CD4-positive, alpha-beta T cell (primary cell): ENCODE data around the gene IDUA. TPM values are rescaled to one million over a fixed set of nuclear protein-coding genes. Genes with fewer than 3 reads are reported as not detected.

Experiments used
- ATAC-seq: fragments of 200-7000 bp; cut with Tn5 transposase; one replicate; pipeline ENCODE4 v1.10.0; 2022; ENCODE audit warnings: mild to moderate bottlenecking; ENCODE audit not compliant: poor library complexity
- CTCF ChIA-PET: fragments of 350-600 bp; sonication (Branson Sonifier 250); formaldehyde crosslinking; loops from one replicate; lab custom pipeline; 2021; ENCODE audit warnings: antibody characterized with exemption, inconsistent platforms; lab: Charles Lee
- POLR2A ChIA-PET: fragments of 350-600 bp; sonication (Branson Sonifier 250); formaldehyde crosslinking; loops from one replicate; lab custom pipeline; 2021; ENCODE audit warnings: antibody characterized with exemption, inconsistent platforms; lab: Charles Lee
- DNase-seq, 14 experiments: peaks; one replicate each; pipeline ENCODE4 v3.0.0-alpha.2; 2013 to 2020; ENCODE audit warnings: mixed read lengths in 2 of 14
- H3K27ac ChIP-seq, 2 donors: one replicate each; pipeline versions ENCODE4 v1.5.1 to v1.7.0; 2013; ENCODE audit warnings: low read length in 2 of 2, low read depth in 1 of 2, mild to moderate bottlenecking in 1 of 2
- H3K27me3 ChIP-seq, 2 experiments: 1 replicate in 1 of 2; 2 replicates in 1 of 2; pipeline versions ENCODE4 v1.6.1 to v1.7.0; 2013; ENCODE audit warnings: low read length in 2 of 2, control low read depth in 1 of 2, mild to moderate bottlenecking in 1 of 2, moderate library complexity in 1 of 2; ENCODE audit not compliant: insufficient read depth in 2 of 2, control insufficient read depth in 1 of 2
- H3K36me3 ChIP-seq: one replicate; pipeline ENCODE4 v1.6.1; 2013; ENCODE audit warnings: low read length, control low read depth; ENCODE audit not compliant: insufficient read depth
- H3K4me1 ChIP-seq: one replicate; pipeline ENCODE4 v1.6.1; 2013; ENCODE audit warnings: low read length, control low read depth; ENCODE audit not compliant: insufficient read depth
- H3K4me3 ChIP-seq: one replicate; pipeline ENCODE4 v1.5.1; 2013; ENCODE audit warnings: mild to moderate bottlenecking, low read length, moderate library complexity
- H3K9me3 ChIP-seq, 2 experiments: 1 replicate in 1 of 2; 2 replicates in 1 of 2; pipeline versions ENCODE4 v1.6.1 to v1.7.0; 2013; ENCODE audit warnings: low read length in 2 of 2, mild to moderate bottlenecking in 2 of 2, control low read depth in 1 of 2, moderate library complexity in 1 of 2; ENCODE audit not compliant: control insufficient read depth in 1 of 2, insufficient read depth in 1 of 2
- H3K27ac Mint-ChIP-seq: one replicate; pipeline ENCODE4 v1.8.0; 2020; ENCODE audit warnings: mixed read lengths
- H3K27me3 Mint-ChIP-seq: one replicate; pipeline ENCODE4 v1.8.0; 2021; ENCODE audit warnings: mixed read lengths
- H3K36me3 Mint-ChIP-seq: one replicate; pipeline ENCODE4 v1.8.0; 2021; ENCODE audit warnings: low read depth, mixed read lengths
- H3K4me1 Mint-ChIP-seq: one replicate; pipeline ENCODE4 v1.8.0; 2021; ENCODE audit warnings: low read depth, mixed read lengths
- H3K4me3 Mint-ChIP-seq: one replicate; pipeline ENCODE4 v1.8.0; 2020; ENCODE audit warnings: mild to moderate bottlenecking, mixed read lengths
- H3K9me3 Mint-ChIP-seq: one replicate; pipeline ENCODE4 v1.8.0; 2020; ENCODE audit warnings: mixed read lengths
- CTCF ChIP-seq: fragments of 200-600 bp; IDR thresholded peaks from one replicate; pipeline ENCODE4 v1.8.0; 2022; ENCODE audit warnings: antibody characterized with exemption, mild to moderate bottlenecking
- intact Hi-C, 2 experiments: fragments of 100-400 bp; cut with DNase I in 1 of 2; cut with micrococcal nuclease in 1 of 2; formaldehyde crosslinking; loops; one replicate each; pipeline versions ENCODE4 v1.15.1 to v1.9.0; 2023 to 2025; cut with DNase I, micrococcal nuclease
- total RNA-seq, 174 experiments: library from RNA in 2 of 174; stranded (reverse) in 2 of 174; gene quantifications; one replicate each; pipeline ENCODE4 v1.2.3 and lab custom pipeline; 2021 to 2026

IDUA gene
- total RNA-seq, 2 experiments from 2014 or later, result 70.2 to 77.8 TPM

GRCh38 chr4:1028574-1029220 is 41.9 kb downstream of the IDUA start:
- Mint-ChIP-seq H3K4me1 (peaks cover 12% of the 10 kb centered on the region), H3K27me3 (no peaks in the 10 kb centered on the region), H3K4me3 (no peak overlapping the region), H3K27ac (no peak overlapping the region), H3K36me3 (peaks cover 10% of the 10 kb centered on the region), H3K9me3 (no peaks in the 10 kb centered on the region)
- no peak for ATAC-seq
- Histone ChIP-seq H3K4me1 (peaks cover 8% of the 10 kb centered on the region), H3K27ac (no peak overlapping the region), H3K9me3 (peaks cover 0 to 14% of the 10 kb centered on the region in 2 experiments), H3K4me3 (no peak overlapping the region), H3K36me3 (peaks cover 4% of the 10 kb centered on the region), H3K27me3 (peaks cover 4% of the 10 kb centered on the region in 2 experiments)
- DNase-seq, result no peak
- ChIA-PET CTCF (no interaction called here), POLR2A (no interaction called here)
- TF ChIP-seq CTCF, result no peak
- intact Hi-C loops, result no loop called here

GRCh38 chr4:1029529-1029928 is 42.7 kb downstream of the IDUA start:
- Mint-ChIP-seq H3K27me3 (no peaks in the 10 kb centered on the region), H3K9me3 (no peaks in the 10 kb centered on the region), H3K4me3 (no peak overlapping the region), H3K27ac (no peak overlapping the region), H3K4me1 (peaks cover 12% of the 10 kb centered on the region), H3K36me3 (peaks cover 10% of the 10 kb centered on the region)
- no peak for TF ChIP-seq CTCF
- H3K4me1 ChIP-seq, result peaks cover 8% of the 10 kb centered on the region
- POLR2A ChIA-PET, result no interaction called here
- H3K4me3 ChIP-seq, result no peak overlapping the region
- CTCF ChIA-PET, result no interaction called here
- intact Hi-C loops, result no loop called here
- DNase-seq (no peak), ATAC-seq (no peak)
- H3K27ac ChIP-seq, result no peak overlapping the region
- peaks cover 4 to 6% of the 10 kb centered on the region in 2 experiments for H3K27me3 ChIP-seq
- peaks cover 0 to 14% of the 10 kb centered on the region in 2 experiments for H3K9me3 ChIP-seq
- peaks cover 4% of the 10 kb centered on the region for H3K36me3 ChIP-seq

- no peak overlapping the region for H3K4me3 Mint-ChIP-seq
- H3K36me3 Mint-ChIP-seq, result peaks cover 10% of the 10 kb centered on the region
- H3K9me3 ChIP-seq, result peaks cover 0 to 14% of the 10 kb centered on the region in 2 experiments
- no peak for ATAC-seq
- H3K4me1 Mint-ChIP-seq, result peaks cover 12% of the 10 kb centered on the region
- H3K4me3 ChIP-seq, result no peak overlapping the region
- intact Hi-C loops, result no loop called here
- H3K36me3 ChIP-seq, result peaks cover 4% of the 10 kb centered on the region
- ChIA-PET CTCF (no interaction called here), POLR2A (no interaction called here)
- H3K27ac Mint-ChIP-seq, result no peak overlapping the region
- H3K27me3 Mint-ChIP-seq, result no peaks in the 10 kb centered on the region
- TF ChIP-seq CTCF, result no peak
- peaks cover 4 to 6% of the 10 kb centered on the region in 2 experiments for H3K27me3 ChIP-seq
- H3K27ac ChIP-seq, result no peak overlapping the region
- peaks cover 8% of the 10 kb centered on the region for H3K4me1 ChIP-seq
- H3K9me3 Mint-ChIP-seq, result no peaks in the 10 kb centered on the region
- DNase-seq, result no peak
Measured at GRCh38 chr4:1030031-1030430, 43.2 kb downstream of the IDUA start.
